GM21423 (cell line): ENCODE results near the gene TYW1.
"Not testable (repeated sequence)": the region's sequence is repeated elsewhere in the genome, so short reads cannot be mapped to it uniquely, and the experiment has no call there.

ENCODE experiments used
- ATAC-seq: cut with Tn5 transposase; IDR thresholded peaks from one replicate; pipeline ENCODE4 v1.9.1; 2021; ENCODE audit warnings: mild to moderate bottlenecking, moderate library complexity; ENCODE audit not compliant: unreplicated experiment

TYW1 gene

GRCh38 chr7:67120491-67120890 lies 123.9 kb downstream of the TYW1 start:
- not testable (repeated sequence) for ATAC-seq

- not testable (repeated sequence) for ATAC-seq
Measured at GRCh38 chr7:67128257-67128656, 131.6 kb downstream of the TYW1 start.

DNA sequence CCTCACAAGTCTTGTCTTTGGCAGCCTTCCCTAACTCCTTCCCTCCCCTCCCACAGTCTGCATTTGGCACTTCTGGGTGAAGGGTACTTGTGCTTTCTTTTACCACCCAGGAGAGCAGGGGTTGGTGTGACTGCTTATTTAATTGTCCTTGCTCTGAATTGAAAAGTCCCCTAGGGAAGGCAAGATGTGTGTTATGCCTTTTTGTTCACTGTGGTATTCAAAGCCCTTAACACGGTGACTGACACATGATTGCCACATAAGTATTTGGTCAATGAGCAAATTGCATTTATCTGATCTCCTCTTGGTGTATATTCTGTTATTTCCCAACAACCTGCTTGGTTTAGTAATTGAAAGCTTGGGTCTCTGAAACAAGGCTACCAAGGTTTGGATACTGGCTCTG lies 134.1 kb downstream of the TYW1 start:
- not testable (repeated sequence) for ATAC-seq

- not testable (repeated sequence) for ATAC-seq
Measured at GRCh38 chr7:67134912-67135311, 138.3 kb downstream of the TYW1 start.

DNA sequence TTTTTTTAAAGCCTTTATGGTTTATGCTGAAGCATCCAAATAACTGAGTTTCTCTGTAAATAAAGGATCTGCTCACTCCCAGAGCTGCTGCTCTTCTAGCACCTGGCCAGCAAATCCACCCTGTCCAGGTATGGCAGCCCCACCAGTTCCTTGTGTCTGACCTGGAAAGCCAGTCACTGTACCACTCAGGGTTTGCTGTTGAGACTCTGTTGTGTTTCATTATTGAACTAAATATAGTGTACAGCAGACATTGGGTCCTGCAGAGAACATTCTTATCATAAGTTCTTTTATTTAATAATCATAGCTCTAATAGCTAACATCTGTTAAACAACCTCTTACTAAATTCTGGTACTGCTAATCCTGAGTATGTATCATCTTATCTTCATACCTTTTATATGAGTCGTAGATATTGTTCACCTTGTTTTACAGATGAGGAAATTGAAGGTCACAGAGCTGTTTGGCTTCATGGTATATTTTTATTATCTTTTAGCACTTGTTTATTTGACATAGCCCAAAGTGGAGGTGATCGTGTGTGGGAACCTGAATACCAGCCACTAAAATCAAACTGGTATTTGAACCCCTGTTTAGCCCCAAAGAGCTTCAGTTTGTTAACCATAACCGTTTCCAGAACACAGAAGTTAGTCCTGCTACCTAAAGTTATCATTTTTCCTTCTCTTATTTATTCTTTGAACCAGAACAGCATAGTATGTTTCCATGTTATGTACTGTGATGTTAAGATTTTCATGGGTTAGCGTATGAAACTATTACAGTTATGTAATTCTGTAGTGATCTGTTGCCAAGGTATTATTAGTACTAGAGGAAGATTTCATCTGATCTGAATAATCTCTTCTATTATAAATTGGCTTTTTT lies 139.2 kb downstream of the TYW1 start:
- ATAC-seq: not testable (repeated sequence)

GRCh38 chr7:67137489-67137888 lies 140.9 kb downstream of the TYW1 start:
- ATAC-seq: not testable (repeated sequence)

- ATAC-seq: not testable (repeated sequence)
Measured at GRCh38 chr7:67139876-67140275, 143.2 kb downstream of the TYW1 start.

GRCh38 chr7:67141001-67141400 lies 144.4 kb downstream of the TYW1 start:
- not testable (repeated sequence) for ATAC-seq

DNA sequence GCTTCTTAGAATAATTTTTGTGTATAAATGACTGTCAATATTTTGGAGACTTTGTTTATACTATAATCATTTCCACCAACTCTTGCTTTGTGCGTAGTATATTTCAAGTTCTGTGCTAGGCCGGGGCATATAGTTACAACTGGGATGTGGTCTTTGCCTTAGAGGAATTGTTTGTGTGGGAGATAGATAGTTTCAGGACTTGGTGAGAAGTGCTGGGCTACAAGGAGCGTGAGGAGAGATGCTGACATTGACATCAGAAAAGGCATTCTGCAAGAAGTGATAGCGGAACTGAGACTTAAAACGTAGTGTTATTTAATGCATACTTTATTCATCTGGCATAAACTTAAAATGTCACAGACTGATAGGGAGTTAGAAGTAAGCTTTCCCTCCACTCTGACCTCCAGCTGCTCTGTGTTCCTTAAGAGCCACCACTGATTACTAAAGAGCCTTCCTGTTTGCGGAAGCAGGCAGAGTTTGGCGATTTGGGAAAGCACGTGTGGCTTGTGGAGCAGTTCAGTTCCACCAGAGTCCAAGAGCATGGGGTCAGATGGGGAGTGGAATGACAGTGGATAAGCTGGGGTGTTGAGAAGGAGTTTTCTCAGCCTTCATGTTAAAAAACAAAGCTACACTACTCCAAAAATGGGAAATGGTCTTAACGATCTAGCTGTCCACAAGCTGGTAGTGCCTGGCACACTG lies 146.6 kb downstream of the TYW1 start:
- not testable (repeated sequence) for ATAC-seq

GRCh38 chr7:67145581-67146193 lies 149.1 kb downstream of the TYW1 start:
- not testable (repeated sequence) for ATAC-seq

GRCh38 chr7:67149131-67149530 lies 152.5 kb downstream of the TYW1 start:
- not testable (repeated sequence) for ATAC-seq

DNA sequence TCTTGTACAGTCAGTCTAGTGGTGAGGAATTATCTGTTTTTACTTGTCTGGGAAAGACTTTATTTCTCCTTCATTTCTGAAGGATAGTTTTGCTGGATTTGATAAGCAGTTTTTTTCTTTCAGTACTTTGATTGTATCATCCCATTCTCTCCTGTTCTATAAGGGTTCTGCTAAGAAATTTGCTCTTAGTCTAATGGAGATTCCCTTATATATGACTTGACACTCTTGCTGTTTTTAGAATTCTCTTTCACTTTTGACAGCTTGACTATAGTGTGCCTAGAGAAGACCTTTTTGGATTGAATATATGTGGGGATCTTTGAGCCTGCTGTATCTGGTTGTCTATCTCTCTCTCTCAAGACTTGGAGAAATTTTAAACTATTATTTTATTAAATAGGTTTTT lies 157.7 kb downstream of the TYW1 start:
- not testable (repeated sequence) for ATAC-seq

GRCh38 chr7:67156064-67156463 lies 159.4 kb downstream of the TYW1 start:
- not testable (repeated sequence) for ATAC-seq

DNA sequence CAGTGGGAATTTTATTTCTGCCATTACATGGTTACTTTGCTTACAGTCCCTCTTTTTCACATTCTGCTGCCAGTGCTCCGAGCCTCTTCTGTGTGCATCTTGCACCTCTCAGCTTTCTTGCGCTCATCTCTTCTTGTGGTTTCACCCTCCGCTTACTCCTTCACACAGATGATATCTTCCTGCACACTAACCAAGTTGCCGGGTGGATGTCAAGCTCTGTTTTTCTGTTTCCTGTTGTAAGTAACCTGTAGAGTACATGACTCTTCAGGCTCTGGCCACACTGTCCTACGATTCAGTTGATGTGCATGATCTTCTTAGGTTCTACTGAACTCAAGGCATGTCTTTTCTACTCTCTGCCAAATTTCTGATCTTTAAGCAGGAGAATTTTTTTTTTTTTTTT lies 166.7 kb downstream of the TYW1 start:
- ATAC-seq: peak; percentile 95

DNA sequence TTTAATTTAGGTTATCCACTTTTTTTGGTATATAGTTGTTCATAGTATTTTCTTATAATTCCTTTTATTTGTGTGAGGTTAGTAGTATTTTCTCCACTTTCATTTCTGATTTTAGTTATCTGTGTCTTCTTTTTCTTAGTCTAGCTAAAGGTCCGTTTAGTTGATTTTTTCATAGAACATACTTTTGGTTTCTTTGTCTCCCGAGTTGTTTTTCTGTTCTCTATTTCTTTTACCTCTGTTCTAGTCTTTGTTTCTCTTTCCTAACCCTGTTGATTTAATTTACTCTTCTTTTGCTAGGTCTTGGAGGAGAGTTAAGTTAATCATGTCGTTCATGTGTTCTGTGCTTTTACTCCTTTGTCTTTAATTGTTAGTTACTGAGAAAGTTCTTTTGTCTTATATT lies 174.5 kb downstream of the TYW1 start:
- peak; percentile 73 for ATAC-seq

- ATAC-seq: not testable (repeated sequence)
Measured at GRCh38 chr7:67176730-67177129, 180.1 kb downstream of the TYW1 start.

DNA sequence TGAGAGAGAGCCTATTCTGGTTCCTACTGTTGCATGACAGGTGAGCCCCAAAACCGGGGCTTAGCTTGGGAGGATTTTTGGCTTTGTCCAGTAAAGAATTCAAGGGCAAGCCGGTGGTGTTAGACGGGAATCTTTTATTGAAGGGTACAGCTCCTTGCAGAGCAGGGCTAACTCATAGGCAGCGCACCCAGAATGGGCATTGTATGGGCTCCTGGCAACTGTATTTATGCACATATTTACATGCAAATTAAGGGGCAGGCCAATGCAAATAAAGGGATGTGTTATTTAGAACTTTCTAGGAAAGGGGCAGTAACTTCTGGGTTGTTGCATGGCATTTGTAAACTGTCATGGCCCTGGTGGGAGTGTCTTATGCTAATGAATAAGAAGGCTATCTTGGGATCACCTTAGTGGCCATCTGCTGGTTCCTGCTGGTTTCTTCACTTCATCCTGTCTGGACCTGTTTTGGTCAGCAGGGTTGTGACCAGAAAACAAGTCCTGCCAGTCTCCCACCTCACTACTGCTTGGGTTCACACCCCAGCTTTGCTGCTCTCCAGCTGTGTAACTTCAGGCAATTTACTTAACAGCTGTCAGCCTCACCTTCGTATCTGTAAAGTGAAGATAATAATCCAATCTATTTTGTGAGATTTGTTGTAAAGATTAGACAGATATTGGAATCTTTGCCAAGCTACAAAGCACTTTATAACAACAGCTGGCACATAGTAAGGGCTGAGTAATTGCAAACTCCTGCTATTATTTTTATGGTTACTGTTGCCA lies 182.5 kb downstream of the TYW1 start:
- ATAC-seq: not testable (repeated sequence)

DNA sequence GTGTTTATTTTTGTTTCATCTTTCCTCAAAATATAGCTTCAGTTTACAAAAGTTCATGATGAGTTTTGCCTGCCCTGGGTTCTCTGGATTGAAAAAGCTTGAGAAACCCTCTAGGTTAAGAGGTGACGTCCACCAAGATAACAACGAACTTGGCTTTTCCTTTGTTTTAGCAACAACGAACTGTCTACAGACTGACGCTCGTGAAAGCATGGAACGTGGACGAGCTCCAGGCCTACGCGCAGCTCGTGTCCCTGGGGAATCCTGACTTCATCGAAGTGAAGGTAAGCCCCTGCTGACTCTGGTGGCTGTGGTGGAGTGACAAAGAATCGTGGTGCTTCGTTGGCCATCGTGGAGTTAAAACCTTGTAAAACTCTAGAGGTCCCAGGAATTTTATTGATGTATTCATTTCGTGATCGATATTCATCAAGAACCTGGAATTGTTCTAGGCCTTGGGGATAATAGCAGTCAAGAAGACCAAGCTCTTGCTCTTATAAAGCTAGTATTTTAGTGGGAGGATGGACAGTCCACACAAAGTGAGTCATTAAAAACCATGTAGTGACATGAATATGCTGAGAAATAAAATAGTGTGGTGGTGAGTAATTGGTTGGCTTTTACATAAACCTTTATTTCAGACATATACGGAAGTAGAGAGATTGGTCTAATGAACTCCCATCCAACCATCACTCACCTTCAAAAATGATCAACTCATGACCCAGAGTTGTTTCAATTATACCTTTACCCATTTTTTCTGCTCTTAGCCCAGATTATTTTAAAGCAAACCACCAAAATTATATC lies 186.5 kb downstream of the TYW1 start:
- not testable (repeated sequence) for ATAC-seq

DNA sequence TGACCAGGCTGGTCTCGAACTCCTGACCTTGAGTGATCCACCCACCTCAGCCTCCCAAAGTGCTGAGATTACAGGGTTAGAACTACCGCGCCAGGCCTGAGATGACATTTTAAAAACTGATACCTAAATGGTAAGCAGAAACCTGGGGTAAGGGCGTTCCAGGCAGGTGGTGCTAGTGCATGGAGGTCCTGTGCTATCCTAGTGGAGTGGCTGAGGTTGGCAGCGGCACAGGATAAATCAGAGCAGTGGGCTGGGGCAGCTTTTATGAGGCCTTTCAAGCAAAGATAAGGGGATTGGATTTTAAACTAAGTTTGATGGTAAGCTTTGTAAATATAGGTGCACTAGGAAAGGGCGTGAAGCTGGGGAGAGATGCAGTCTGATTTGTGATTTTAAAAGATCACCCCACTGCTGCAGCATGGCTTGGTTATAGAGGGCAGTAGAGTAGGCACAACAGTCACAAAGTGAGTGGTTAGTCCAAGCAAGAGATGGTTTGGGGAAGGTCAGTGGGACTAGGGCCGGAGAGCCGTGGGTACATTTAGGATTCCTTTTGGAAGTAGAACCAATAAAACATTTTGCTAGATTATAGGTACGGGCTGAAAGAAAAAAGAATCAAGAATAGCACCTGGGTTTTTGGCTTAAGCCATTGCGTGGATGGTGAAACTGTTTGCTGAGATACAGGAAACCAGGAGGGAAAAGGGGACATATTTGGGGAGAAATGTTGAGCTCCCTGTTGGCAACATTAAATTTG lies 188.5 kb downstream of the TYW1 start:
- ATAC-seq: not testable (repeated sequence)
